NCI-H187 (cell line): ENCODE results near the gene CDH1.
"Not testable (repeated sequence)": the region's sequence is repeated elsewhere in the genome, so short reads cannot be mapped to it uniquely, and the experiment has no call there.

Experiments used
- DNase-seq, 2 experiments: peaks; one replicate each; lab custom pipeline; 2025; lab: John Stamatoyannopoulos, UW

CDH1 gene

GRCh38 chr16:68762996-68763756 lies 26.1 kb downstream of the CDH1 start:
- no peak for DNase-seq

- DNase-seq: no peak
These were observed 27.8 kb downstream of the CDH1 start for GRCh38 chr16:68764862-68765261.

GRCh38 chr16:68767581-68767980 lies 30.5 kb downstream of the CDH1 start:
- no peak for DNase-seq

GRCh38 chr16:68768175-68768574 lies 31.1 kb downstream of the CDH1 start:
- DNase-seq: no peak

- no peak for DNase-seq
These were observed 31.7 kb downstream of the CDH1 start for GRCh38 chr16:68768771-68769170.

- no peak for DNase-seq
These were observed 33.6 kb downstream of the CDH1 start for GRCh38 chr16:68770671-68771070.

GRCh38 chr16:68772030-68772681 lies 35.1 kb downstream of the CDH1 start:
- DNase-seq: no peak

GRCh38 chr16:68772871-68773270 lies 35.8 kb downstream of the CDH1 start:
- DNase-seq: no peak

GRCh38 chr16:68774982-68775634 lies 38.0 kb downstream of the CDH1 start:
- DNase-seq: no peak

- DNase-seq: no peak
These were observed 39.9 kb downstream of the CDH1 start for GRCh38 chr16:68776821-68777485.

GRCh38 chr16:68778551-68779231 lies 41.6 kb downstream of the CDH1 start:
- no peak for DNase-seq

GRCh38 chr16:68779891-68780290 lies 42.8 kb downstream of the CDH1 start:
- no peak for DNase-seq

GRCh38 chr16:68781784-68782183 lies 44.7 kb downstream of the CDH1 start:
- DNase-seq: no peak

- no peak for DNase-seq
These were observed 45.4 kb downstream of the CDH1 start for GRCh38 chr16:68782198-68783174.

- DNase-seq: no peak
These were observed 47.1 kb downstream of the CDH1 start for GRCh38 chr16:68784226-68784625.

- no peak for DNase-seq
These were observed 47.6 kb downstream of the CDH1 start for GRCh38 chr16:68784721-68785120.

- no peak for DNase-seq
These were observed 48.6 kb downstream of the CDH1 start for GRCh38 chr16:68785715-68786114.

GRCh38 chr16:68786685-68787418 lies 49.8 kb downstream of the CDH1 start:
- peak; percentile 54 to 63 for DNase-seq

GRCh38 chr16:68787419-68787807 lies 50.3 kb downstream of the CDH1 start:
- not testable (repeated sequence) for DNase-seq

- DNase-seq: no peak
These were observed 53.2 kb downstream of the CDH1 start for GRCh38 chr16:68790130-68790761.
